Measurements from ENCODE around the gene MRTFB. TPM values are rescaled to one million over a fixed set of nuclear protein-coding genes. Genes with fewer than 3 reads are reported as not detected.

MRTFB gene
- total and polyA plus RNA-seq, 2 of the 13 experiments (the other 11 are each of a cell fraction or from before 2014, with no cell fraction given): 11.4 to 14.0 TPM

DNA sequence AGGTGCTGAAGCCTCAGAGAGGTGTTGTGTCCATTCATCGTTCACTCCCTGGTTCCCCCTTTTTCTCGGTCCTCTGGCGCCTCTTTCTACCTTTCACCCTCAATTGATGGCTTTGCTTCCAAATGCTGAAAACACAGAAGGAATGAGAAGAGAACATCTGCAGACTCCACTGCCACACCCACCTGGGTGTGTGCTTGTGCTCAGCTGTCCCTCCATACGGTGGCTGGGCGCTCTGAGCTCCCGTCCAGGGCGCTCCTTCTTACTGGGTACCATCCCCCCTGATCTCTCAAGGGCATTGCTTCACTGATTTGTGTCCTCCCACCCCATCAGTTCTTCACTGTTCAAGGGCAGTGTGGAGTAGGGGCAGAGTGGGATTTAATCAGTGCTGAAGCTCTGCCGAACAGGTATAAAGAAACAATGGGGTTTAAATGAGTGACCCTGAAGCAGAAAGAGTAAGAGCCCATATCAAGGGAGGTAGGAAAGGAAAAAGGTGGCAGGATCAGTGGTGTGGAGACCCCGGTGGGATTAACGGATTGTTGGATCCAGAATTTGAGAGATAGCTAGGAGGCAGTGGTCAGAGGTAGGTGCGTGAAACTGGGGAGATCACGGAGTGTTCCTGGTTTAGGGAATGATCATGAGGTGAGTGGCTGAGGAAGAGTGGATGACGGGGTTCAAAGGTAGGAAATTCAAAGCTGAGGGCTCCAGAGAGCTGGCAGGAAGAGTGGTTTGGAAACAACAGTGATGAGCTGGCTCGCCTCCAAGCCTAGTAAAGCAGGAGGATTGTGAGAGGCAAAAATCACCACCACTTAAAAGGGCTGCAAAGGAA, 40.8 kb downstream of the MRTFB start (continued):
- no peak for TF ChIP-seq MZF1 (CRISPR knock-in tag; IDR thresholded peaks at IDR 0.05; ENCODE audit: borderline replicate concordance)
- TF ChIP-seq, protein P1, sequence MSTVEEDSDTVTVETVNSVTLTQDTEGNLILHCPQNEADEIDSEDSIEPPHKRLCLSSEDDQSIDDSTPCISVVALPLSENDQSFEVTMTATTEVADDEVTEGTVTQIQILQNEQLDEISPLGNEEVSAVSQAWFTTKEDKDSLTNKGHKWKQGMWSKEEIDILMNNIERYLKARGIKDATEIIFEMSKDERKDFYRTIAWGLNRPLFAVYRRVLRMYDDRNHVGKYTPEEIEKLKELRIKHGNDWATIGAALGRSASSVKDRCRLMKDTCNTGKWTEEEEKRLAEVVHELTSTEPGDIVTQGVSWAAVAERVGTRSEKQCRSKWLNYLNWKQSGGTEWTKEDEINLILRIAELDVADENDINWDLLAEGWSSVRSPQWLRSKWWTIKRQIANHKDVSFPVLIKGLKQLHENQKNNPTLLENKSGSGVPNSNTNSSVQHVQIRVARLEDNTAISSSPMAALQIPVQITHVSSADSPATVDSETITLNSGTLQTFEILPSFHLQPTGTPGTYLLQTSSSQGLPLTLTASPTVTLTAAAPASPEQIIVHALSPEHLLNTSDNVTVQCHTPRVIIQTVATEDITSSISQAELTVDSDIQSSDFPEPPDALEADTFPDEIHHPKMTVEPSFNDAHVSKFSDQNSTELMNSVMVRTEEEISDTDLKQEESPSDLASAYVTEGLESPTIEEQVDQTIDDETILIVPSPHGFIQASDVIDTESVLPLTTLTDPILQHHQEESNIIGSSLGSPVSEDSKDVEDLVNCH (CRISPR knock-in tag; IDR thresholded peaks at IDR 0.05): no peak
- TF ChIP-seq ZNF788 (CRISPR knock-in tag; IDR thresholded peaks at IDR 0.05; ENCODE audit: borderline replicate concordance): no peak; the same call in 1 of the 2 replicates
- peak; percentile 32 for TF ChIP-seq TEAD3 (CRISPR knock-in tag; optimal IDR thresholded peaks at IDR 0.05; ENCODE audit: borderline replicate concordance)
- TF ChIP-seq MXD3 (CRISPR knock-in tag; IDR thresholded peaks at IDR 0.05): no peak
- no peak for TF ChIP-seq NFYC (CRISPR knock-in tag; IDR thresholded peaks at IDR 0.05)
- TF ChIP-seq, protein P2, sequence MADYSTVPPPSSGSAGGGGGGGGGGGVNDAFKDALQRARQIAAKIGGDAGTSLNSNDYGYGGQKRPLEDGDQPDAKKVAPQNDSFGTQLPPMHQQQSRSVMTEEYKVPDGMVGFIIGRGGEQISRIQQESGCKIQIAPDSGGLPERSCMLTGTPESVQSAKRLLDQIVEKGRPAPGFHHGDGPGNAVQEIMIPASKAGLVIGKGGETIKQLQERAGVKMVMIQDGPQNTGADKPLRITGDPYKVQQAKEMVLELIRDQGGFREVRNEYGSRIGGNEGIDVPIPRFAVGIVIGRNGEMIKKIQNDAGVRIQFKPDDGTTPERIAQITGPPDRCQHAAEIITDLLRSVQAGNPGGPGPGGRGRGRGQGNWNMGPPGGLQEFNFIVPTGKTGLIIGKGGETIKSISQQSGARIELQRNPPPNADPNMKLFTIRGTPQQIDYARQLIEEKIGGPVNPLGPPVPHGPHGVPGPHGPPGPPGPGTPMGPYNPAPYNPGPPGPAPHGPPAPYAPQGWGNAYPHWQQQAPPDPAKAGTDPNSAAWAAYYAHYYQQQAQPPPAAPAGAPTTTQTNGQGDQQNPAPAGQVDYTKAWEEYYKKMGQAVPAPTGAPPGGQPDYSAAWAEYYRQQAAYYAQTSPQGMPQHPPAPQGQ (CRISPR knock-in tag; IDR thresholded peaks at IDR 0.05; ENCODE audit: borderline replicate concordance): no peak
- no peak for TF ChIP-seq ZNF564 (CRISPR knock-in tag; IDR thresholded peaks at IDR 0.05)

Data from HepG2 (cell line).